Stimulated activated CD4-positive, alpha-beta T cell treated with anti-CD3 and anti-CD28 coated beads, Interleukin-2, amount 100 ng/mL, for 48 hours (primary cell): Measurements from ENCODE around the gene AUTS2.
"Not testable (repeated sequence)": the region's sequence is repeated elsewhere in the genome, so short reads cannot be mapped to it uniquely, and the experiment has no call there.

ENCODE experiments used
- DNase-seq, 2 donors: peaks; one replicate each; pipeline ENCODE4 v3.0.0-alpha.2; 2020

AUTS2 gene

GRCh38 chr7:70723339-70723738 lies 1125.1 kb downstream of the AUTS2 start:
- no peak for DNase-seq

- DNase-seq, result no peak
Observed at GRCh38 chr7:70725448-70725847, 1127.2 kb downstream of the AUTS2 start.

GRCh38 chr7:70726294-70726693 lies 1128.0 kb downstream of the AUTS2 start:
- DNase-seq, result no peak

GRCh38 chr7:70726951-70727378 lies 1128.7 kb downstream of the AUTS2 start:
- no peak for DNase-seq

GRCh38 chr7:70727861-70728260 lies 1129.6 kb downstream of the AUTS2 start:
- no peak for DNase-seq

- no peak for DNase-seq
Observed at GRCh38 chr7:70728872-70729552, 1130.7 kb downstream of the AUTS2 start.

- not testable (repeated sequence) for DNase-seq
Observed at GRCh38 chr7:70729553-70730157, 1131.4 kb downstream of the AUTS2 start.

- no peak for DNase-seq
Observed at GRCh38 chr7:70730451-70731110, 1132.3 kb downstream of the AUTS2 start.

- no peak for DNase-seq
Observed at GRCh38 chr7:70733090-70733489, 1134.8 kb downstream of the AUTS2 start.

- no peak for DNase-seq
Observed at GRCh38 chr7:70734411-70734810, 1136.1 kb downstream of the AUTS2 start.

GRCh38 chr7:70735313-70735712 lies 1137.0 kb downstream of the AUTS2 start:
- DNase-seq, result no peak

GRCh38 chr7:70736715-70737460 lies 1138.6 kb downstream of the AUTS2 start:
- DNase-seq, result no peak

GRCh38 chr7:70738151-70738885 lies 1140.0 kb downstream of the AUTS2 start:
- DNase-seq, result no peak

- DNase-seq, result no peak
Observed at GRCh38 chr7:70739646-70740210, 1141.5 kb downstream of the AUTS2 start.

- no peak for DNase-seq
Observed at GRCh38 chr7:70741666-70742065, 1143.4 kb downstream of the AUTS2 start.

GRCh38 chr7:70743531-70744325 lies 1145.5 kb downstream of the AUTS2 start:
- no peak for DNase-seq

- no peak for DNase-seq
Observed at GRCh38 chr7:70744492-70744891, 1146.2 kb downstream of the AUTS2 start.

GRCh38 chr7:70749831-70750230 lies 1151.6 kb downstream of the AUTS2 start:
- no peak for DNase-seq

GRCh38 chr7:70751895-70752294 lies 1153.6 kb downstream of the AUTS2 start:
- no peak for DNase-seq

GRCh38 chr7:70752794-70753241 lies 1154.5 kb downstream of the AUTS2 start:
- no peak for DNase-seq

GRCh38 chr7:70756789-70757188 lies 1158.5 kb downstream of the AUTS2 start:
- no peak for DNase-seq
